Measurements from ENCODE around the gene TXNL4A. TPM values are rescaled to one million over a fixed set of nuclear protein-coding genes. Genes with fewer than 3 reads are reported as not detected.

The TXNL4A gene
- total and polyA plus RNA-seq, 2 donors = 31.0 to 66.9 TPM

DNA sequence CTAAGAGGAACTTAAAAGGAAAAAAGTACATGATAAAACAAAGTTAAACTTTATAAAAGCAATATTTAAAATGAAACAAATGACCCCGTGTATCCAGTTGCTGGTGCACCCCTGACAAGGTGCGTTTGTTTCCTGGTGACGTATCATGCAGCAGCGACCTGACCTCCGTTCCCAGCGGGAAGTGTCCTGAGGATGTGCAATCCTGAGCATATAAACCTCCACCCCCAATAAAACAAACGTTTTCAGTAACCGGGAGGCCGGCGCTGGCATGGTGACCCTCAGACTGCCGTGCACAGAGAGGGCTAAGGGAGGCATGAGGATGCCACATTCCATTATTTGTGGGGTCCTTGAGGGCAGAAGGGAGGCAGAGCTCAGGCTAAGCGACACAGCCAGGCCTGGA is 51.7 kb downstream of the TXNL4A start:
- Histone ChIP-seq H3K27ac (ENCODE audit: low read depth) (no peak overlapping the region), H3K36me3 (ENCODE audit: insufficient read depth) (no peaks in the 10 kb centered on the region), H3K4me1 (ENCODE audit: insufficient read depth) (no peaks in the 10 kb centered on the region), H3K4me3 (ENCODE audit: low read depth, low read length) (no peak overlapping the region)
- 93% methylated on average over 12 of the region's 12 CpGs for WGBS
- no peak for DNase-seq (ENCODE audit: extremely low spot score)

DNA sequence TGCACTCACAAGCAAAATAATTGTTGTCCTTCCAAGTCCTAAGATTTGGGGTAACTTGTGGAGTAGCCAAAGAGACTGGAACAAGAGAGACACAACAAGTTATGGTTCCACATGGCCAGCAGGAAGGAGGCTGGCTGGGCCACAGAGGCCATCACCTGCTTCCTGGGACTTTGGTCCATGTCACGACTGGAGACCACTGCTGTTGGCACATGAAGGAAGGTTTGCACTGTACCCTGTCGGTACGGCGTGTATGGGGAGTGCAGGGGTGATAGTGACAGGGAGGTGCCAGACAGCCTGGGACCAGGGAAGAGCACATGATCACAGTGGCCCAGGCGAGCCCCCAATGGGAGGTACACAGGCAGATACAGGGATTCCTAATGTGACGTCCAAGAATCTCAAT is 52.4 kb downstream of the TXNL4A start:
- WGBS = 97% methylated on average over 6 of the region's 6 CpGs
- H3K36me3 ChIP-seq (ENCODE audit: insufficient read depth) = no peaks in the 10 kb centered on the region
- DNase-seq (ENCODE audit: extremely low spot score) = no peak
- no peak overlapping the region for H3K27ac ChIP-seq (ENCODE audit: low read depth)
- no peak overlapping the region for H3K4me3 ChIP-seq (ENCODE audit: low read depth, low read length)
- no peaks in the 10 kb centered on the region for H3K4me1 ChIP-seq (ENCODE audit: insufficient read depth)

DNA sequence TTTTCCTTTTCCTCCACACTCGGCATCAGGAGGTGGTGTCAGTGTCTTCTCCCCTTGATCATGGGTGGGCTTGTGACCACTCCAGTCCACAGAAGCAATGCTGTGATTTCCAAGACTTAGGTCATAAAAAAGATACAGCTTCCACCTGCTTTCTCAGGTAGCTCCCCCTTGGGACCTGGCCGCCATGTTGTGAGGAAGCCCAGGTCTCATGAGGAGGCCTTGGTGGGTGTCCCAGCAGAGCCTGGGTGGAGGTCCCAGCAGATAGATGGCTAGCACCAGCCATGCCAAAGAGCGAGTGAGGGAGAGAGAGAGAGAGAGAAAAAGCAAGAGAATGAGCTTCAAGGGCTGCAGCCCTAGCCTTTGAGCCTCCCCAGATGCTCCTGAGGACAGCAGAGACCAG is 52.9 kb downstream of the TXNL4A start:
- Histone ChIP-seq H3K36me3 (ENCODE audit: insufficient read depth) (no peaks in the 10 kb centered on the region), H3K4me1 (ENCODE audit: insufficient read depth) (no peaks in the 10 kb centered on the region), H3K27ac (ENCODE audit: low read depth) (no peak overlapping the region), H3K4me3 (ENCODE audit: low read depth, low read length) (no peak overlapping the region)
- WGBS = 97% methylated on average over 3 of the region's 3 CpGs
- no peak for DNase-seq (ENCODE audit: extremely low spot score)

DNA sequence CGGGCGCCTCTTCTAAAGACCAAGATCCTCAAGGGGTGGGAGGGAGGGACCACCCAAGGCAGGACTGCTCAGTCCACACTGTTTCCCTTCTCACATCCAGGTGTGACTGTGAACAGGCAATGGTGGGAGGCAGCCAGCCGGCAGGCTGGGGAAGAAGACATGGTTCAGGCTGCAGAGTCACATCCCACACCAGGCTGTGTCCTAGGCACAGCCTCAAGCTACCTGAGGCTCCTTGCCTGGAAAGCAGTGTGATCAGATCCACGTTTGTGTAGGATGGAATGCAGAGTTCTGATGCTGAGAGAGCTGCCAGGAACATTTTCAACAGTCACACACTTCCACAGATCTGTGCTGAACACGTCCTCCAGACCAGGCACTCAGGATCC is 53.3 kb downstream of the TXNL4A start:
- WGBS = 85% methylated on average over 5 of the region's 5 CpGs
- H3K27ac ChIP-seq (ENCODE audit: low read depth) = no peak overlapping the region
- no peaks in the 10 kb centered on the region for H3K4me1 ChIP-seq (ENCODE audit: insufficient read depth)
- H3K36me3 ChIP-seq (ENCODE audit: insufficient read depth) = no peaks in the 10 kb centered on the region
- H3K4me3 ChIP-seq (ENCODE audit: low read depth, low read length) = no peak overlapping the region
- no peak for DNase-seq (ENCODE audit: extremely low spot score)

- no peaks in the 10 kb centered on the region for H3K4me1 ChIP-seq (ENCODE audit: insufficient read depth)
- no peak for DNase-seq (ENCODE audit: extremely low spot score)
- no peak overlapping the region for H3K4me3 ChIP-seq (ENCODE audit: low read depth, low read length)
- no peak overlapping the region for H3K27ac ChIP-seq (ENCODE audit: low read depth)
- no peaks in the 10 kb centered on the region for H3K36me3 ChIP-seq (ENCODE audit: insufficient read depth)
- WGBS = 83% methylated on average over 8 of the region's 8 CpGs
These were observed 53.9 kb downstream of the TXNL4A start for GRCh38 chr18:79934311-79935097.

GRCh38 chr18:79933765-79934164 is 54.6 kb downstream of the TXNL4A start:
- Histone ChIP-seq H3K4me3 (ENCODE audit: low read depth, low read length) (no peak overlapping the region), H3K27ac (ENCODE audit: low read depth) (no peak overlapping the region), H3K4me1 (ENCODE audit: insufficient read depth) (no peaks in the 10 kb centered on the region), H3K36me3 (ENCODE audit: insufficient read depth) (no peaks in the 10 kb centered on the region)
- 81% methylated on average over 10 of the region's 10 CpGs for WGBS
- no peak for DNase-seq (ENCODE audit: extremely low spot score)

- no peaks in the 10 kb centered on the region for H3K4me1 ChIP-seq (ENCODE audit: insufficient read depth)
- WGBS = 96% methylated on average over 3 of the region's 3 CpGs
- H3K27ac ChIP-seq (ENCODE audit: low read depth) = no peak overlapping the region
- H3K36me3 ChIP-seq (ENCODE audit: insufficient read depth) = peaks cover 2% of the 10 kb centered on the region
- no peak overlapping the region for H3K4me3 ChIP-seq (ENCODE audit: low read depth, low read length)
- DNase-seq (ENCODE audit: extremely low spot score) = no peak
These were observed 55.5 kb downstream of the TXNL4A start for GRCh38 chr18:79932907-79933306.

GRCh38 chr18:79931475-79931874 is 56.9 kb downstream of the TXNL4A start:
- Histone ChIP-seq H3K4me1 (ENCODE audit: insufficient read depth) (no peaks in the 10 kb centered on the region), H3K4me3 (ENCODE audit: low read depth, low read length) (no peak overlapping the region), H3K27ac (ENCODE audit: low read depth) (no peak overlapping the region), H3K36me3 (ENCODE audit: insufficient read depth) (peaks cover 2% of the 10 kb centered on the region)
- DNase-seq (ENCODE audit: extremely low spot score) = no peak
- WGBS = over 99% methylated on average over 2 of the region's 2 CpGs

DNA sequence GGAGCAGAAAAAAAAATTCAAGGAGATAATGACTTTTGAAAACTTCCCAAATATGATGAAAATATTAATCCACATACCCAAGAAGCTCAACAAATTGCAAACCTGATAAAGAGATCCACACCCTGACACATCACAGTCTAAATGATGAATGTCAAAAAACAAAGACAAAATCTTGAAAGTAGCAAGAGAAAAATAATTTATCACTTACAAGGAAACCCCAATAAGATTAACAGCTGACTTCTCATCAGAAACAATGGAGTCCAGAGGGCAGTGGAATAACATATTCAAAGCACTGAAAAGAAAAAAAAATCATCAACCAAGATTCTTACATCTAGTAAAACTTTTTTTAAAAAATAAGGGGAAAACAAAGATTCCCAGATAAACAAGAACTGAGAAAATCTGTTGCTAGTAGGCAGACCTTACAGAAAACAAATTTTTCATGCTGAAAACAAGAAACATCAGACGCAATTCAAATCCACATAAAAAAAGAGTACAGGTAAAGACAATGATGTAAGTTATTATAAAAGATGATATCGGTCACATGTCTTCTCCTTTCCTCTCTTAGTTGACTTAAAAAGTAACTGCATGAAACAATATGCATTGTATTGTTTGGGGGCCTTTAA is 58.2 kb downstream of the TXNL4A start:
- H3K4me3 ChIP-seq (ENCODE audit: low read depth, low read length) = no peak overlapping the region
- H3K4me1 ChIP-seq (ENCODE audit: insufficient read depth) = no peaks in the 10 kb centered on the region
- H3K36me3 ChIP-seq (ENCODE audit: insufficient read depth) = peaks cover 2% of the 10 kb centered on the region
- WGBS = over 99% methylated on average over 2 of the region's 2 CpGs
- no peak for DNase-seq (ENCODE audit: extremely low spot score)
- H3K27ac ChIP-seq (ENCODE audit: low read depth) = no peak overlapping the region

GRCh38 chr18:79928563-79928960 is 59.8 kb downstream of the TXNL4A start:
- H3K27ac ChIP-seq (ENCODE audit: low read depth) = no peak overlapping the region
- DNase-seq (ENCODE audit: extremely low spot score) = no peak
- H3K4me3 ChIP-seq (ENCODE audit: low read depth, low read length) = no peak overlapping the region
- H3K36me3 ChIP-seq (ENCODE audit: insufficient read depth) = peaks cover 2% of the 10 kb centered on the region
- H3K4me1 ChIP-seq (ENCODE audit: insufficient read depth) = no peaks in the 10 kb centered on the region
- WGBS = 98% methylated on average over 9 of the region's 9 CpGs

- DNase-seq (ENCODE audit: extremely low spot score) = no peak
- Histone ChIP-seq H3K36me3 (ENCODE audit: insufficient read depth) (peaks cover 2% of the 10 kb centered on the region), H3K4me1 (ENCODE audit: insufficient read depth) (no peaks in the 10 kb centered on the region), H3K4me3 (ENCODE audit: low read depth, low read length) (no peak overlapping the region), H3K27ac (ENCODE audit: low read depth) (no peak overlapping the region)
- WGBS = 93% methylated on average over 25 of the region's 25 CpGs
These were observed 60.5 kb downstream of the TXNL4A start for GRCh38 chr18:79927607-79928562.

GRCh38 chr18:79926715-79927606 is 61.4 kb downstream of the TXNL4A start:
- DNase-seq (ENCODE audit: extremely low spot score) = no peak
- Histone ChIP-seq H3K36me3 (ENCODE audit: insufficient read depth) (peaks cover 2% of the 10 kb centered on the region), H3K4me3 (ENCODE audit: low read depth, low read length) (no peak overlapping the region), H3K27ac (ENCODE audit: low read depth) (no peak overlapping the region), H3K4me1 (ENCODE audit: insufficient read depth) (no peaks in the 10 kb centered on the region)
- WGBS = 86% methylated on average over 21 of the region's 21 CpGs

DNA sequence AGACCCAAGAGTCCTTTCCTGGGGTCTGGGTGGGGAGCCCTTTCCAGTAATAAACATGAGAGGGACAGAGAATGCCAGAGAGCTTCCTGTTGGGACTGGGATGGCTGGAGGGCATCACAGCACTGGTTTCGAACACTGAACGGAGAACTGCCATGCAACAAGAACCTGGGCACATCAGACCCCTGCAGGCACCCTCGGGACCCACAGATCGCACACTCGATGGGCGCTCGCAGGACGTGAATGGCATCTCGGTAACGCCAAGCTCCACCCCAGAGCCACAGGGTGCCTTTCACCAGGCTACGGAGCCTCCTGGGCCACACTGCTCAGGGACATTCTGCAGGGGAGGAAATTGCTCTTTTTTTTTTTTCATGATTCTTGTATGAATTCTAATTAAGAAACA is 62.1 kb downstream of the TXNL4A start:
- no peak overlapping the region for H3K27ac ChIP-seq (ENCODE audit: low read depth)
- no peak for DNase-seq (ENCODE audit: extremely low spot score)
- H3K36me3 ChIP-seq (ENCODE audit: insufficient read depth) = peaks cover 2% of the 10 kb centered on the region
- no peaks in the 10 kb centered on the region for H3K4me1 ChIP-seq (ENCODE audit: insufficient read depth)
- H3K4me3 ChIP-seq (ENCODE audit: low read depth, low read length) = no peak overlapping the region
- 95% methylated on average over 11 of the region's 11 CpGs for WGBS

Data from urinary bladder (tissue), 4 donors.